NCI-H1694 treated with DMSO at 0.1 percent for 48 hours (cell line): Measurements from ENCODE around the gene ENC1.
"Not testable (repeated sequence)": the region's sequence is repeated elsewhere in the genome, so short reads cannot be mapped to it uniquely, and the experiment has no call there.

ENCODE experiments used
- DNase-seq: peaks from one replicate; lab custom pipeline; 2025; lab: John Stamatoyannopoulos, UW

ENC1 gene

GRCh38 chr5:74640450-74640953, at the start of gene ENC1:
TSS of gene ENC1 (minus strand) at chr5:74640728. CDS start at chr5:74636485, 4,243 bp downstream.
- peak; percentile 53 for DNase-seq

GRCh38 chr5:74686962-74687751, 46.6 kb upstream of the ENC1 start:
- DNase-seq = no peak

GRCh38 chr5:74685979-74686631, 45.6 kb upstream of the ENC1 start:
- no peak for DNase-seq

- no peak for DNase-seq
These were observed 44.6 kb upstream of the ENC1 start, which contains the start of gene HEXB for GRCh38 chr5:74684900-74685851. TSS of gene HEXB (plus strand) at chr5:74685233. CDS start at chr5:74685261, 28 bp downstream.

GRCh38 chr5:74679966-74680365, 39.4 kb upstream of the ENC1 start:
- DNase-seq = no peak

- not testable (repeated sequence) for DNase-seq
These were observed 38.8 kb upstream of the ENC1 start for GRCh38 chr5:74679300-74679699.

- DNase-seq = not testable (repeated sequence)
These were observed 37.6 kb upstream of the ENC1 start for GRCh38 chr5:74678123-74678522.

- DNase-seq = not testable (repeated sequence)
These were observed 35.9 kb upstream of the ENC1 start for GRCh38 chr5:74676466-74676865.

- peak; percentile 52 for DNase-seq
These were observed 32.7 kb upstream of the ENC1 start for GRCh38 chr5:74673011-74673790.

- DNase-seq = no peak
These were observed 31.8 kb upstream of the ENC1 start for GRCh38 chr5:74672215-74672877.

GRCh38 chr5:74670396-74671038, 30.0 kb upstream of the ENC1 start:
- DNase-seq = no peak

GRCh38 chr5:74669821-74670220, 29.3 kb upstream of the ENC1 start:
- DNase-seq = no peak

- DNase-seq = no peak
These were observed 26.9 kb upstream of the ENC1 start for GRCh38 chr5:74667396-74667795.

- DNase-seq = no peak
These were observed 25.3 kb upstream of the ENC1 start for GRCh38 chr5:74665816-74666215.

GRCh38 chr5:74665273-74665672, 24.7 kb upstream of the ENC1 start:
- DNase-seq = no peak

- DNase-seq = no peak
These were observed 24.0 kb upstream of the ENC1 start for GRCh38 chr5:74664551-74664950.

- no peak for DNase-seq
These were observed 20.3 kb upstream of the ENC1 start for GRCh38 chr5:74660873-74661272.

GRCh38 chr5:74660140-74660539, 19.6 kb upstream of the ENC1 start:
- no peak for DNase-seq

- no peak for DNase-seq
These were observed 18.6 kb upstream of the ENC1 start for GRCh38 chr5:74659172-74659571.

- no peak for DNase-seq
These were observed 16.6 kb upstream of the ENC1 start for GRCh38 chr5:74657165-74657564.
